ENCODE results near the gene STK38.
"Not testable (repeated sequence)": the region's sequence is repeated elsewhere in the genome, so short reads cannot be mapped to it uniquely, and the experiment has no call there.

STK38 gene

GRCh38 chr6:36484736-36485135, 62.5 kb downstream of the STK38 start:
- DNase-seq (ENCODE audit: low spot score), result no peak

- DNase-seq (ENCODE audit: low spot score), result not testable (repeated sequence)
These were observed 64.0 kb downstream of the STK38 start for GRCh38 chr6:36483326-36483725.

GRCh38 chr6:36479256-36479655, 68.0 kb downstream of the STK38 start:
- no peak for DNase-seq (ENCODE audit: low spot score)

GRCh38 chr6:36478051-36478526, 69.2 kb downstream of the STK38 start:
- no peak for DNase-seq (ENCODE audit: low spot score)

- DNase-seq (ENCODE audit: low spot score), result no peak
These were observed 77.3 kb downstream of the STK38 start for GRCh38 chr6:36469946-36470345.

GRCh38 chr6:36469148-36469661, 78.1 kb downstream of the STK38 start:
- DNase-seq (ENCODE audit: low spot score), result no peak

- no peak for DNase-seq (ENCODE audit: low spot score)
These were observed 79.7 kb downstream of the STK38 start for GRCh38 chr6:36467625-36468024.

GRCh38 chr6:36464233-36464632, 83.0 kb downstream of the STK38 start:
- DNase-seq (ENCODE audit: low spot score), result no peak

GRCh38 chr6:36463676-36464075, 83.6 kb downstream of the STK38 start:
- peak; percentile 57 for DNase-seq (ENCODE audit: low spot score)

- no peak for DNase-seq (ENCODE audit: low spot score)
These were observed 85.6 kb downstream of the STK38 start for GRCh38 chr6:36461646-36462045.

GRCh38 chr6:36460916-36461315, 86.4 kb downstream of the STK38 start:
- no peak for DNase-seq (ENCODE audit: low spot score)

GRCh38 chr6:36459501-36459900, 87.8 kb downstream of the STK38 start:
- DNase-seq (ENCODE audit: low spot score), result no peak

GRCh38 chr6:36455486-36456027, 91.7 kb downstream of the STK38 start:
- no peak for DNase-seq (ENCODE audit: low spot score)

GRCh38 chr6:36452897-36453296, 94.4 kb downstream of the STK38 start:
- DNase-seq (ENCODE audit: low spot score), result not testable (repeated sequence)

- not testable (repeated sequence) for DNase-seq (ENCODE audit: low spot score)
These were observed 98.1 kb downstream of the STK38 start for GRCh38 chr6:36449173-36449572.

- no peak for DNase-seq (ENCODE audit: low spot score)
These were observed 101.7 kb downstream of the STK38 start for GRCh38 chr6:36445621-36446020.

GRCh38 chr6:36444470-36444869, 102.8 kb downstream of the STK38 start:
- no peak for DNase-seq (ENCODE audit: low spot score)

Data from AG08395 (cell line).